GM19397 (cell line): ENCODE data around the gene BCL11A.
A peak's percentile ranks its signal among the peaks of the same experiment; 100 is the strongest.

Source experiments
- ATAC-seq: cut with Tn5 transposase; IDR thresholded peaks from one replicate; pipeline ENCODE4 v1.9.1; 2021; ENCODE audit warnings: mild to moderate bottlenecking, moderate library complexity; ENCODE audit not compliant: unreplicated experiment

Gene BCL11A

DNA sequence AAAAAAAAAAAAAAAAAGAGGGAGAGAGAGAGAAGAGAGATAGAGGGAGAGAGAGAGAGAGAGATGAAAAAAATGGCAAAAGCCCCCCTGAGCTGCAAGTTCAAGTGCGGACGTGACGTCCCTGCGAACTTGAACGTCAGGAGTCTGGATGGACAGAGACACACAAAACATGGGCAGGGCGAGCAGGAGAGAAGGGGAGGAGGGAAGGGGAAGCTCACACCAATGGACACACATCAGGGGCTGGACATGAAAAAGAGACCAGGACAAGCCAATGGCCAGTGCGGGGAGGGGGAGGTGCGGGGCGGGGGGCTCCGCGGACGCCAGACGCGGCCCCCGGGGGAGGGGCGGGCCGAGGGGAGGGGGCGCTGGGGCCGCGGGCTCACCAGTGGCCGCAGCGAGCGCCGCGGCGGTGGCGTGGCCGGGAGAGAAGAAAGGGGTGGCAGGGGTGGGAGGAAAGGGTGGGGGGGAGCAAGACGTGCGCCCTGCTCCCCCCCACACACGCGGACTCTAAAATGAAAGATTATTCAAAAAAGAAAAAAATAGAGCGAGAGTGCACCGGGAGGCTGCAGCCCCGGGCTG, at the start of gene BCL11A:
BCL11A (minus strand) TSS at position 160 of the 579 bp plus-strand sequence. CDS start 384 bp downstream, outside the sequence.
- no peak for ATAC-seq

GRCh38 chr2:60602828-60603532, 49.5 kb upstream of the BCL11A start:
- ATAC-seq: no peak

- no peak for ATAC-seq
Observed at GRCh38 chr2:60602388-60602787, 48.9 kb upstream of the BCL11A start.

DNA sequence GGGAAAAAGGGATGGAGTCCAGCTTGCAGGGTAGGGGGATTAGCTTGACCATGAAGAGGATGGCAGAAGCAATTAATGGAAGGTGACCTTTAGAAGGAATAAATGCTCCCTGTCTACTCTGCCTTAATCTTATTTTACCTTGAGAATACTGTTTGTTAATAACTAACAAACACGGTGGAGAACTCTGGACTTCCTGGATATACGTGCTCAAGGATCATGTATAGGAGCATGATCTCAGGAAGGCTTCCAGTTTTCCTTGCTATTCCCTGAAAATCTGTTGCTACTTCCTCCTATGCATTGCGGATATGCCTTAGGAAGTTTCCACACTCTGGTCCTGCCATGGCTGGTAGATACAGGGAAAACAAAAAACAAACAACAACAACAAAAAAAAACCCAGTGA, 44.8 kb upstream of the BCL11A start:
- ATAC-seq: no peak

- no peak for ATAC-seq
Observed at GRCh38 chr2:60597346-60597745, 43.9 kb upstream of the BCL11A start.

DNA sequence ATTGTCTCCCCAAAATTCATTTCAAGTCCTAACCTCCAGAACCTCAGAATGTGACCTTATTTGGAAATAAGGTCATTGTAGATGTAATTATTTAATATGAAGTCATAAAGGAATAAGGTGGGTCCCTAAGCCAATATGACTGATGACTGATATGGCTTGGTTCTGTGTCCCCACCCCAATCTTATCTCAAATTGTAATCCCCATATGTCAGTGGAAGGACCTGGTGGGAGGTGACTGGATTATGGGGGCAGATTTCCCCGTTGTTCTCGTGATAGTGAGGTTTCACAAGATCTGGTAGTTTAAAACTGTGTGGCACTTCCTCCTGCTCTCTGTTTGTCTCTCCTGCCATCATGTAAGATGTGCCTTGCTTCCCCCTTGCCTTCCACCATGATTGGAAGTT, 43.0 kb upstream of the BCL11A start:
- no peak for ATAC-seq

DNA sequence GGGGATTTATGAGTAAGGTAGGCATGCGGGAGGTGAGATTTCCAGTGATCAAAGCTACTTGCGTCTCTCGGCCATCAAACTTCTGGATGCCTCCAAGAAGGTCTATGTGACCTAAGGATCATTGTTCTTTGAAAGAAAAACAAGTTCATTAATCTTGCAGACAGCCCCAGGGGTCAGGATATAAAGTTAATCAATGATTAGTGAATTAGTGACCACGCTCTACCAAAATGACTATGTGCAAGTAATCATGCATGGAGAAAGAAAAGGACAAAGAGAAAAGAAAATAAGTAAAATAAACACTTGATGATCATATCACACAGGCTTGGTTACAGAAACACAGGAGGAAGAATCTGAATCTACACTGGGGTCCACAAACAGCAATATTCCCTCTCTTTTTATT, 42.5 kb upstream of the BCL11A start:
- no peak for ATAC-seq

DNA sequence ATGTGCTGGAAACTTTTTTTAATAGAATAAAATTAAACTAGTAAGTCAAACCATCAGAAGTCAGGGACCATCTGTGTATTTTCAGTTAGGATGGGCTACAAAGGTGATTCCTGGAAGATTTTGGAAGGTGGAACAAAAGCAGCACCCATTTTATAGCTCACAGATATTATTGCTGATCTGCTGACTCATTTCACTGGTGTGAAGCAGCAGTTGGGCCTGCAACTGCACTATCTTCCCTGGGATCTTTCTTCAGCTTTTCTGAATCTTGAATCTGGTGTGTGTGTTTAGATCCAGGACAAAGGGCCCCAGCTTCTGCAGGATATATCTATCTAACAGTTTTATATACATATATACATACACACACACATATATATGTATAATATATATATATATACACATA, 35.6 kb upstream of the BCL11A start:
- ATAC-seq: no peak

DNA sequence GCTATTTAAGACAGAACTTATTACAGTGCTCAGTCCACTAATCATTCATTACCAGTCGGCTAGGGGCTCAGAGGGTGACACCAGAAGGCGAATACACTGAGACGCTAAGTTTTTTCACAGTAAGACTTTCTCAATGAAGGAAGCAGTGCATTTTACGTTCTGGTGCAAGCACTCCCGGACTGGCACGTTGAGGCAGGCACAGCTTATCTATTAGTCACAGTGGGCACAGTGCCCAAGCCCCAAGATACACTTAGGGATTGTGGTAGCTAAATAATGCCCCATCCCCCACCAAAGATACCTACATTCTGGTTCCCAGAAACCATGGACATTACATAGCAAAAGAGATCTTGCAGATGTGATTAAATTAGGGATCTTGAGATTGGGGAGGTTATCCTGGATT, 32.6 kb upstream of the BCL11A start:
- no peak for ATAC-seq

GRCh38 chr2:60585276-60585675, 31.8 kb upstream of the BCL11A start:
- no peak for ATAC-seq

DNA sequence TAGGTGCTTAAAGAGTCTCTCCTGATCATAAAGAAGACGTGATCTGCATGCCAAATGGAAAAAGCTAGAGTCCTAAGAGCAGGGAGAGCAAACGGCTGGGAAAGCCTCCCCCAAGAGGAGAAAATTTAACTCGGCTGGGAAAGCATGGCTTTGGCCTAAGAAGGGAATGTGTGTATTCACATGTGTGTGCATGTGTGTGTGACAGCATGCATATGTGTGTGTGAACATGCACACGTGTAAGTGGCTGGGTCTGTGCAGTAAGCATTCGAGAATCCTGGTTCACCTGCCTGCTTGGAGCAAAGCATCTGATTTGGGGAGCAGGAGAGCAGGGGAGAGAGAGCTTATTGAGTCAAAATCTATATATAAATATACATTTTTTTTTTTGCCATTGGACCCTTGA, 30.1 kb upstream of the BCL11A start:
- no peak for ATAC-seq

- ATAC-seq: peak; percentile 97
Observed at GRCh38 chr2:60581433-60582282, 28.2 kb upstream of the BCL11A start.

DNA sequence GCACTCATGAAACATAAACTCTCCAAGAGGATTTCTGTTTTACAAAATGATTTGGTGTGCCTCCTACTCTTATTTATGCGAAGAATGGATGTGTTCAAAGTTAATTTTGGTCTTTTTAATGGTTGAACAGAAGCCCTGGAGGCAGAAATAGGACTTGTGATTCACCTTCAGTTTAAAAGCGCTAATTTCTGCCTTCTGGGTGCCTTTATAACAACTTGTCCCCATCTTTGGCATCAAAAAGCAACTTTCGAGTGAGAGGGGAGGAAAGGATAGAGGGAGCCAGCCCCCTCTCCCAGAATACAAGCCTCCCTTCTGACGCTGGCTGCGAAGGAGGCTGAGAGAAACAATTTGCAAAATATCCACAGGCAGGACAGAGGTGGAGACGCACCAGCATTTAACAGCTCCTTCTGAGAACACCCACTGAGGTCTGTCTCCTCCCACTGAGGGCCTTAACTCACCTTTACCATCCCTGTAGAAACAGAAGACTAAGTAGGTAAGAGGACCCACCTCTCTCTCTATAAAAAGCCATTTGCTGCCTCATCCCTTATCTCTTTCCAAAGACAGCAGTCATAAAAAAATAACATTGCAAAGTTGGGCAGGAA, 24.3 kb upstream of the BCL11A start:
- no peak for ATAC-seq

DNA sequence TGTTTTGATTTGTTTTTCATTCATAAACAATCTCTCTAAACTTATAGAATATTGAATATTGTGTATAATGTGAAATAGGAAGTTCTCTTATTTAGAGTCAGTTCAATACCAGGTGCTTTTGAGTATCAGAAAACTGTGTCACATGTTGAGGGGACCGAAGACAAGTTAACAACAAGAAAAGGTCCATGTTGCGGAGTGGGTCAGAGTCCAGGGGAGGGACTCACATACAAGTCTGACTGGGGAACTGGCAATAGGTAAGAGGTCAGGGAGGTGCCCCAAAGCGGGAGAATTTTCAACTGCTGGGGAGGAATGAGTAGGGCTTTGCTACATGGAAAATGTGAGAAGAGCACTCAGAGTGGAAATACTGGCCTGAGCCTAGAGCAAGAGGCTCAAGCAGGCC, 19.8 kb upstream of the BCL11A start:
- no peak for ATAC-seq

DNA sequence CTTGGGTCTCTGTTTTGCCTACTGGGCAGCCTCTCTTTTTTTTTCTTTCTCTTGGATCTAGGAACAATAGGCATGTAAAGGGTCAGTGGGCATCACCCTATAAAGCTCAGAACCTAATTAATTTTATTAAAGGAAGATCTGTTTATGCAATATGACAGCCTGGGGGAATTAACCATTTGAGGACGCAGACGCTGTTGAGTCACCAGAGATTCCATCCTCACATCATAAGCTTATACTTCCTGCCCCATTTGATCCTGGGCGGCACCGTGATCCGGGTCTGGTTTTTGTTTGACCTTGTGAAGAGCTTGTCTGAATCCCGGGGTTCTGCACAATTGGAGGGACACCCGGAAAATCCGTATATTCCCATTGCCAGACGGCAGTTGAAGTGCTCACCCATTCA, 16.8 kb upstream of the BCL11A start:
- ATAC-seq: no peak

GRCh38 chr2:60569680-60570111, 16.2 kb upstream of the BCL11A start:
- ATAC-seq: no peak

DNA sequence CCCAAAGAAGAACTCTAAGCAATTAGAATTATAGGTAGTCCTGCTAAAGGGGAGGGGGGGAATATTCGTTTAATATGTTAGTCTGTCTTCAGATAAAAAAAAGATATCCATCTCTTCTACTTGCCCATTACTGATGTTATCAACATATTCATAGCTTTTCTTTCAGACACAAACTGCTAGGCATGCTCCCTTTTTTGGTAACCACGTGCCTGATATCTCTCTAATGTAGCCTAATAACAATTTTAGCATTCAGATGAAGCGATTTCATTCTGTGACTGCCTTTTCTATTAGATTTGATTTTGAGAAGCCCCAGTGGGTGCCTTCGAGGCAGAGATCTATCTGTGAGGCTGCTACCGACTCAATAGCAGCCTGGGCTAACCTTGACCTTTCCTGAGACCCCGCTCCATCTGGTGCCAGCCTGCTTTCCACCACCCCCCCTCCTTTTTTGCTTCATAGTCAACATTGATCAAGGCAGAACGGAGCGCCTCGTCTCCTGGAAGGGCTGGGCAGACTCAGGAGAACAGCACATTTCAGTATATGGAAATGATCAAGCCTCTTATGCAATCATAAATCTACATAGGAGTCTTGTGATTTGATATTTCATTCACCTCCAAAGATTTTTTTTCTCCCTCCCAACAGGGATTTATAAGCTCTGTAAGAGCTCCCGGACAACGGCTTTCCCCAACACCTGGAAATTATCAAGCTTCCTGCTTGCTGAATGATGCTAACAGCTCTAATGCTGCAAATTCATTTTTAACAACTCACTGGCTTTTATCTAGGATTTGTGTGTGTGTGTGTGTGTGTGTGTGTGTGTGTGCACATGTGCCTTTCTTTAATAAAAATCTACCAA, 14.7 kb upstream of the BCL11A start:
- ATAC-seq: no peak

- ATAC-seq: no peak
Observed at GRCh38 chr2:60567096-60567495, 13.6 kb upstream of the BCL11A start.

- ATAC-seq: no peak
Observed at GRCh38 chr2:60565472-60565871, 12.0 kb upstream of the BCL11A start.
